ENCODE data around the gene SLC38A8.

SLC38A8 gene

DNA sequence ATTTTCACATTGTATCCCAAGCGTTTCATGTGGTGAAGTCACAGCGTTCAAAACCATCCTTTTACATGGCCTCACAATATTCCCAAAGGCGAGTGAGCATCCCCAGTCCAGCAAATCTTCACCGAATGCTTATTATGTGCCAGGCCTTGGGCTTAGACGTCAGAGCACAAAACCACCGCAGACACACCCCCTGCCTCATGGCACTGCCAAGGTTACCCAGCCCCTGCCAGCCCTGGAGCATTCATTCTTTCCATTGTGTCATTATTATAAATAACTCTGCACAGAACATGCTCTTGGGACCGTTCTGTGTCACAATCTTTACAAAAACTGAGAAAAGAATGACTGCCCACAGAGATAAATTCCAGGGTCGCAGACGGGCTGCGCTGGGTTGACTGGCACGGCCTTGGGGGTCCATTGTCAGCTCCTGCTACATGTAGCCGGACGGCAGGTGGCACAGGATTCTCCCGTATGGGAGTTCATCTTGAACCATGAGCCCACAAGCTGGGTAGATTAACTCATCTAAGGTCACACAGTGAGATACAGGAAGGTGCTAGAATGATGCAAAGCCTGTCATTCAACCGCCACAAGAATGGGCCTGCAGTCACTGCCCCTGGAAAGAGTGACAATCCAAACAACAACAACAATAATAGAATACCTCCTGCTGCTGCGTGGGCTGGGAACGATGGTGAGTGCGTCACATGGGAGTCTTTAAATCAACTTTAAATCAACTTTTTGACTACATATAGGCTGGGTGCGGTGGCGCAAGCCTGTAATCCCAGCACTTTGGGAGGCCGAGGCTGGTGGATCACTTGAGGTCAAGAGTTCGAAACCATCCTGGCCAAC, 79.1 kb downstream of the SLC38A8 start:
- Histone ChIP-seq H3K9ac (ENCODE audit: low read depth, low read length) (no peak overlapping the region), H3K27ac (ENCODE audit: low read length) (no peak overlapping the region), H3K4me3 (ENCODE audit: low read length) (no peak overlapping the region), H3K9me3 (ENCODE audit: insufficient read depth, low read depth, low read length) (no peaks in the 10 kb centered on the region), H3K4me1 (ENCODE audit: insufficient read depth, low read length) (no peaks in the 10 kb centered on the region), H3K27me3 (ENCODE audit: insufficient read depth, low read length) (no peaks in the 10 kb centered on the region), H3K36me3 (ENCODE audit: insufficient read depth, low read depth, low read length) (no peaks in the 10 kb centered on the region)

DNA sequence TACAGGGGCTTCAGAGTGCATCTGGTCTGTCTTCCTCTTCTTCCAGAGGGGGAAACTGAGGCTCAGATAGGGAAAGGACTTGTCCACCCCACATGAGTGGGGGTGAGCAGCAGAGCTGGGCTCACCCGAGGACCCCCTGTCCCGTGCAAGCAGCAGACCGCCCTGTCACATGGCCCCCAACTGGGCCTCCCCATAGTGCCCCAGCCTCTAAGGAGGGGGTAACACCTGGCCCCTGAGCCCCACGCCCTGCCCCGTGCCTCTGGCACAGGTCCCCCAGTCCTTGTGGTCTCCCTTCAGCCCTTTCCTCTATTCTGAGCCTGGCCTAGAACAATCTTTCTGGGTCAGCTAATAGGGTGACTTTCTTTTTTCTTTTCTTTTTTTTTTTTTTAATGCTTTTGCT, 81.0 kb downstream of the SLC38A8 start:
- Histone ChIP-seq H3K27ac (ENCODE audit: low read length) (no peak overlapping the region), H3K9me3 (ENCODE audit: insufficient read depth, low read depth, low read length) (no peaks in the 10 kb centered on the region), H3K9ac (ENCODE audit: low read depth, low read length) (no peak overlapping the region), H3K36me3 (ENCODE audit: insufficient read depth, low read depth, low read length) (no peaks in the 10 kb centered on the region), H3K4me3 (ENCODE audit: low read length) (no peak overlapping the region), H3K27me3 (ENCODE audit: insufficient read depth, low read length) (no peaks in the 10 kb centered on the region), H3K4me1 (ENCODE audit: insufficient read depth, low read length) (no peaks in the 10 kb centered on the region)

DNA sequence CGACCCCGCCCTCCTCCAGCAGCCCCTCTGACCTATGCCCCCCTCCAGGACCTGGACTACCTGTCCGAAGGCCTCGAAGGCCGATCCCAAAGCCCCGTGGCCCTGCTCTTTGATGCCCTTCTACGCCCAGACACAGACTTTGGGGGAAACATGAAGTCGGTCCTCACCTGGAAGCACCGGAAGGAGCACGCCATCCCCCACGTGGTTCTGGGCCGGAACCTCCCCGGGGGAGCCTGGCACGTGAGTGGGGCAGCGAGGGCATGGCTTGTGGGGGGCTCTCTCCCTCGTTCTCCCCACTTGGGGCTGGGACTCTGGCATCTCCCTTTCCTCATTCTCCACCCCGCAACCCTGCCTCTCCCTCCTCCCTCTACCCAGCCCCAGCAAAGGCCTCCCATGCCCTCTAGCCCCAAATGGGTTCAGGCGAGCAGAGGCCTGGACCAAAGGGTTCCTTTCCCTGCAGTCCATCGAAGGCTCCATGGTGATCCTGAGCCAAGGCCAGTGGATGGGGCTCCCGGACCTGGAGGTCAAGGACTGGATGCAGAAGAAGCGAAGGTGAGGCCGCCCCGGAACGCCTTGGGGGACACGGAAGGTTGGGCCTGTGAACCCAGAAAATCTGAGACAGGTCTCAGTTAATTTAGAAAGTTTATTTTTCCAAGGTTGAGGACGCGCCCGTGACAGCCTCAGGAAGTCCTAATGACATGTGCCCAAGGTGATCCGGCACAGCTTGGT, 81.9 kb downstream of the SLC38A8 start:
- Histone ChIP-seq H3K36me3 (ENCODE audit: insufficient read depth, low read depth, low read length) (no peaks in the 10 kb centered on the region), H3K4me1 (ENCODE audit: insufficient read depth, low read length) (no peaks in the 10 kb centered on the region), H3K27ac (ENCODE audit: low read length) (no peak overlapping the region), H3K27me3 (ENCODE audit: insufficient read depth, low read length) (no peaks in the 10 kb centered on the region), H3K9me3 (ENCODE audit: insufficient read depth, low read depth, low read length) (no peaks in the 10 kb centered on the region), H3K4me3 (ENCODE audit: low read length) (no peak overlapping the region), H3K9ac (ENCODE audit: low read depth, low read length) (no peak overlapping the region)
